Small intestine (tissue), 4 donors: ENCODE results near the gene EIF4B. TPM values are rescaled to one million over a fixed set of nuclear protein-coding genes. Genes with fewer than 3 reads are reported as not detected.

Source experiments
- polyA plus RNA-seq, 4 donors: library from polyadenylated mRNA; stranded (reverse) in 3 of 4; unstranded in 1 of 4; fragments of 200-250 nt in 3 of 4; fragments of 120-200 nt in 1 of 4; gene quantifications; one replicate each; pipeline versions ENCODE4 v1.2.1 to v1.2.3, GENCODE V29; 2013
- donor health status: healthy with polysubstance abuse.
- donor health status: Bipolar disorder and iron deficiency.
- donor health status: healthy.

Gene EIF4B
- polyA plus RNA-seq, 4 donors = 160 to 422 (median 206) TPM

Other genes starting within 250 kb of the EIF4B start
- not detected for gene KRT76, start 229.1 kb upstream of the EIF4B start, polyA plus RNA-seq
- gene KRT3, start 210.3 kb upstream of the EIF4B start, polyA plus RNA-seq = not detected
- gene KRT4, start 192.3 kb upstream of the EIF4B start, polyA plus RNA-seq = 10 to 100 TPM in 1 of 4 donors, 1 to 10 TPM in 2, under 1 TPM in 1; 0.04 to 12.3 (median 4.4) TPM
- under 1 TPM in 1 of 4 donors, not detected in 3; 0.31 TPM for gene KRT79, start 172.1 kb upstream of the EIF4B start, polyA plus RNA-seq
- 1 to 10 TPM in 1 of 4 donors, under 1 TPM in 2, not detected in 1; 0.30 to 1.8 (median 0.54) TPM for gene KRT78, start 157.5 kb upstream of the EIF4B start, polyA plus RNA-seq
- gene KRT8, start 101.4 kb upstream of the EIF4B start, polyA plus RNA-seq = 1,000 to 10,000 TPM; 1,795 to 3,002 (median 2,423) TPM
- gene KRT18, start 57.3 kb upstream of the EIF4B start, polyA plus RNA-seq = 1,000 to 10,000 TPM in 1 of 4 donors, 100 to 1,000 TPM in 3; 484 to 1,243 (median 612) TPM
- 10 to 100 TPM in 3 of 4 donors, 1 to 10 TPM in 1; 5.8 to 52.9 (median 25.0) TPM for gene TNS2, start 43.6 kb downstream of the EIF4B start, polyA plus RNA-seq
- gene SPRYD3, start 72.9 kb downstream of the EIF4B start, polyA plus RNA-seq = 10 to 100 TPM; 19.7 to 37.6 (median 22.9) TPM
- gene IGFBP6, start 91.2 kb downstream of the EIF4B start, polyA plus RNA-seq = 100 to 1,000 TPM in 1 of 4 donors, 1 to 10 TPM in 3; 3.4 to 135 (median 7.1) TPM
- gene SOAT2, start 97.0 kb downstream of the EIF4B start, polyA plus RNA-seq = 100 to 1,000 TPM in 1 of 4 donors, 10 to 100 TPM in 2, 1 to 10 TPM in 1; 4.2 to 141 (median 85.7) TPM
- 10 to 100 TPM in 1 of 4 donors, 1 to 10 TPM in 3; 2.9 to 23.4 (median 7.1) TPM for gene ZNF740, start 174.3 kb downstream of the EIF4B start, polyA plus RNA-seq
- gene CSAD, start 174.5 kb downstream of the EIF4B start, polyA plus RNA-seq = 10 to 100 TPM; 12.9 to 56.4 (median 34.4) TPM
- 1 to 10 TPM; 1.8 to 9.2 (median 5.0) TPM for gene ITGB7, start 200.8 kb downstream of the EIF4B start, polyA plus RNA-seq
- 1 to 10 TPM in 2 of 4 donors, under 1 TPM in 1, not detected in 1; 0.54 to 8.0 (median 7.1) TPM for gene RARG, start 225.8 kb downstream of the EIF4B start, polyA plus RNA-seq